Liver (tissue), 3 donors: ENCODE data around the gene MAP1LC3B2.
A peak's percentile ranks its signal among the peaks of the same experiment; 100 is the strongest.

Experiments used
- CTCF ChIP-seq: fragments of 150-350 bp; IDR thresholded peaks from 2 replicates; pipeline ENCODE4 v1.5.1; 2017; ENCODE audit warnings: improper control_type of control experiment, low read depth, low read length; ENCODE audit not compliant: missing input control
- GABPA ChIP-seq, 2 donors: IDR thresholded peaks in 1 of 2; conservative IDR thresholded peaks in 1 of 2; 2 replicates each; pipeline ENCODE4 v1.6.1; 2016; ENCODE audit warnings: antibody characterized with exemption in 2 of 2, mild to moderate bottlenecking in 1 of 2, moderate library complexity in 1 of 2
- JUND ChIP-seq, 2 donors: IDR thresholded peaks; 2 replicates each; pipeline ENCODE4 v1.6.1; 2016; ENCODE audit warnings: antibody characterized with exemption in 2 of 2
- MAX ChIP-seq: IDR thresholded peaks from 2 replicates; pipeline ENCODE4 v1.6.1; 2016; ENCODE audit warnings: antibody characterized with exemption
- TAF1 ChIP-seq: conservative IDR thresholded peaks from 2 replicates; pipeline ENCODE4 v1.6.1; 2016; ENCODE audit warnings: antibody characterized with exemption, mild to moderate bottlenecking
- YY1 ChIP-seq: IDR thresholded peaks from 2 replicates; pipeline ENCODE4 v1.6.1; 2016; ENCODE audit warnings: antibody characterized with exemption, mild to moderate bottlenecking
- donor health status: healthy.
- donor health status: healthy.

- TF ChIP-seq CTCF, result peak; percentile 57
- no peak for TF ChIP-seq GABPA (IDR thresholded peaks at IDR 0.05 in 1 of 2, conservative IDR thresholded peaks at IDR 0.05 in 1 of 2)
- TF ChIP-seq TAF1, result no peak
- TF ChIP-seq JUND (IDR thresholded peaks at IDR 0.05), result no peak
- no peak for TF ChIP-seq MAX
- no peak for TF ChIP-seq YY1
Measured at GRCh38 chr12:116599285-116600136, 40.3 kb downstream of the MAP1LC3B2 start.
